ENCODE data around the gene VCX3B. TPM values are rescaled to one million over a fixed set of nuclear protein-coding genes. Genes with fewer than 3 reads are reported as not detected.
A peak's percentile ranks its signal among the peaks of the same experiment; 100 is the strongest.

VCX3B gene
- total and polyA plus RNA-seq, 2 of the 8 experiments (the other 6 are each of a cell fraction or from before 2014, with no cell fraction given): not detected

DNA sequence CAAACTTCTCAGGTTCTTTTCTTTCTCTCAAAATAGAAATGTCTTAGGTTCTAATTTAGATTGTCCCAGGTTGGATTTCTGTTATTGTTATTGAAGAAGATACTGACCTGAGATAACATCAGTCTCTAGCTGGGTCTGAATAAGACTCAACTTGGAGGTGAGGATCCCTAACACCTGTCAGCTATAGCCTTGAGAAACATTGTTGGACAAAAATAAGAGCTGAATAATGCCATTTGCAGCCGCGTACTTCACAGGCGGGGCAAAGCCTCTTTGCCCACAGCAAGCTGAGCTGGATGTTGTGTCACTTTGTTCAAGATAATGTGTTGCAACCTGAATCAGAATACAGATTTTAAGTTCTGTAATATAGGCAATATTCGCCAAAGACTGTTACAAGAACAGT lies 35.6 kb downstream of the VCX3B start:
- no peak overlapping the region for H3K4ac ChIP-seq (replicated peaks; ENCODE audit: insufficient read length, low read depth, low read length)
- no peak overlapping the region for H2BK120ac ChIP-seq (replicated peaks; ENCODE audit: low read depth, low read length)
- no peak overlapping the region for H3K4me2 ChIP-seq (ENCODE audit: insufficient read depth in 1 of 2, low read depth in 2 of 2, low read length in 2 of 2)
- no peak overlapping the region for H3K27ac ChIP-seq (ENCODE audit: low read depth, low read length)
- H4K91ac ChIP-seq (replicated peaks; ENCODE audit: insufficient read length, low read length): no peak overlapping the region
- no peak overlapping the region for H3K4me3 ChIP-seq (ENCODE audit: extremely low read depth in 1 of 4, insufficient read depth in 2 of 4, low read depth in 3 of 4, low read length in 4 of 4)
- no peaks in the 10 kb centered on the region for H3K9me3 ChIP-seq (ENCODE audit: insufficient read depth in 2 of 2, low read depth in 1 of 2, low read length in 1 of 2)
- no peak overlapping the region for H2BK12ac ChIP-seq (ENCODE audit: low read depth, low read length)
- no peak overlapping the region for H2BK5ac ChIP-seq (ENCODE audit: low read depth, low read length)
- no peaks in the 10 kb centered on the region for H4K20me1 ChIP-seq (replicated peaks in 1 of 2; ENCODE audit: control insufficient read depth in 1 of 2, insufficient read depth in 2 of 2, low read length in 2 of 2)
- H3K23me2 ChIP-seq (ENCODE audit: low read depth, low read length): no peaks in the 10 kb centered on the region
- no peak overlapping the region for H3K23ac ChIP-seq (ENCODE audit: insufficient read length)
- H3K4me1 ChIP-seq (replicated peaks in 1 of 4; ENCODE audit: control insufficient read depth in 3 of 4, insufficient read depth in 4 of 4, low read length in 3 of 4): no peaks in the 10 kb centered on the region
- FAIRE-seq: peak; percentile 19
- no peak overlapping the region for H2BK20ac ChIP-seq (ENCODE audit: low read length)
- no peak overlapping the region for H2AFZ ChIP-seq (ENCODE audit: low read length)
- POLR2A ChIA-PET (ENCODE audit: partially characterized antibody): no interaction called here
- no peaks in the 10 kb centered on the region for H3K79me1 ChIP-seq (ENCODE audit: low read depth, low read length)
- H3K14ac ChIP-seq (ENCODE audit: insufficient read length): no peak overlapping the region
- CTCF ChIA-PET (ENCODE audit: partially characterized antibody): no interaction called here
- H3K79me2 ChIP-seq (ENCODE audit: control insufficient read depth in 1 of 2, insufficient read depth in 2 of 2, low read length in 2 of 2): no peaks in the 10 kb centered on the region
- H3K27me3 ChIP-seq (replicated peaks in 1 of 4; ENCODE audit: control insufficient read depth in 3 of 4, extremely low read depth in 1 of 4, insufficient read depth in 3 of 4, low read length in 3 of 4): no peaks in the 10 kb centered on the region
- no peak overlapping the region for H3K9ac ChIP-seq (replicated peaks in 1 of 4; ENCODE audit: extremely low read depth in 1 of 4, low read depth in 3 of 4, low read length in 3 of 4)
- H2AK5ac ChIP-seq (ENCODE audit: low read depth, low read length): no peak overlapping the region
- H2BK15ac ChIP-seq (ENCODE audit: low read length): no peak overlapping the region
- DNase-seq (ENCODE audit: low read depth in 1 of 2, low spot score in 2 of 2): no peak
- H3K36me3 ChIP-seq (ENCODE audit: control insufficient read depth in 2 of 4, insufficient read depth in 4 of 4, low read length in 3 of 4): no peaks in the 10 kb centered on the region
- no peak overlapping the region for H4K5ac ChIP-seq (ENCODE audit: insufficient read length, low read depth, low read length)
- WGBS, 2 experiments (ENCODE audit: extremely low coverage in 1 of 2, insufficient coverage in 1 of 2, insufficient read length in 1 of 2, insufficient replicate concordance in 2 of 2, low coverage in 1 of 2, low lambda C conversion rate in 2 of 2, missing lambda C conversion rate in 1 of 2): 98% methylated on average over 4 of the region's 4 CpGs; no CpG with 5 or more reads in 1 of the 2 experiments
- no peak overlapping the region for H4K8ac ChIP-seq (ENCODE audit: extremely low read depth, insufficient read depth, low read length)
- H3K18ac ChIP-seq (ENCODE audit: extremely low read depth, low read length): no peak overlapping the region
- no peak overlapping the region for H3K56ac ChIP-seq (replicated peaks; ENCODE audit: insufficient read length, low read depth, low read length)
- TF ChIP-seq, protein P1, sequence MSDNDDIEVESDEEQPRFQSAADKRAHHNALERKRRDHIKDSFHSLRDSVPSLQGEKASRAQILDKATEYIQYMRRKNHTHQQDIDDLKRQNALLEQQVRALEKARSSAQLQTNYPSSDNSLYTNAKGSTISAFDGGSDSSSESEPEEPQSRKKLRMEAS (IDR thresholded peaks at IDR 0.05): no peak
- TF ChIP-seq CHD1 (IDR thresholded peaks at IDR 0.05; ENCODE audit: low read depth, low read length) (no peak), CBX5 (IDR thresholded peaks at IDR 0.05; ENCODE audit: low read depth, low read length) (no peak), ASH2L (IDR thresholded peaks at IDR 0.05; ENCODE audit: low read length) (no peak), EZH2 (IDR thresholded peaks at IDR 0.05; ENCODE audit: low read depth, low read length, severe bottlenecking) (no peak), RFX5 (IDR thresholded peaks at IDR 0.05; ENCODE audit: borderline replicate concordance, low read depth, low read length) (no peak), MAFK (IDR thresholded peaks at IDR 0.05; ENCODE audit: low read depth, low read length) (no peak), GABPA (IDR thresholded peaks at IDR 0.05; ENCODE audit: borderline replicate concordance, insufficient read depth, low read length) (no peak), POLR2AphosphoS5 (IDR thresholded peaks at IDR 0.05; ENCODE audit: low read depth, low read length) (no peak)
